ENCODE data around the gene NUDT4B.
"Not testable (repeated sequence)": the region's sequence is repeated elsewhere in the genome, so short reads cannot be mapped to it uniquely, and the experiment has no call there.

NUDT4B gene

GRCh38 chr1:148748563-148749334 lies at the start of gene NUDT4B:
Gene NUDT4B (plus strand): TSS chr1:148748774. CDS start chr1:148748953, 179 bp downstream.
- H3K27ac ChIP-seq, H3K4me3 ChIP-seq: not testable (repeated sequence)

GRCh38 chr1:148699357-148699756 lies 49.2 kb upstream of the NUDT4B start:
- H3K4me3 ChIP-seq, H3K27ac ChIP-seq: not testable (repeated sequence)

GRCh38 chr1:148702242-148702641 lies 46.3 kb upstream of the NUDT4B start:
- not testable (repeated sequence) for H3K4me3 ChIP-seq, H3K27ac ChIP-seq

DNA sequence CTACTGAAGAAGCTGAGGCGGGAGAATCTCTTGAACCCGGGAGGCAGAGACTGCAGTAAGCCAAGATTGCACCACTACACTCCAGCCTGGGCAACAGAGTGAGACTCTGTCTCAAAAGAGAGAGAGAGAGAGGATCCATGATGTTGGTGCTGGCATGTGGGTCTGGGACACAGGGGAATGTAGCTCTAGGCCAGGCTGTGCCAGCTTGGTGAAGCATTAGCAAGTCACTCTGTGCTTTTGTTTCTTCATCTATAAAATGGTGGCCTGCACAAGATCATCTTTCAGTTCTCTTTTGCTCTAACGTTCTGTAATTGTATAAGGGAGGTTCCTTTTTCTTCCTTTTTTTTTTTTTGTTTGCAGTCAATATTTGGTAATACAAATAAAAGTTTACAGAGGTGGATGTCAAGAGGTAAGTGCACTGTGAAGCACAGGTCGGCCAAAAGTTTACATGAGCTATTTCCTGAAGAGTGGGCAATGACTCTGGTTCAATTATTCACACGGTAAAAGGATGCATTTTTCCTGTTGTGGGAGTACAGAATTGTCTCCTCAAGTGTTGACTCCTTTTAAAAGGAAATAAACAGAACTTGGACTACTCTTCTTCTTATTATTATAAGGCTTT lies 44.5 kb upstream of the NUDT4B start:
- not testable (repeated sequence) for H3K4me3 ChIP-seq, H3K27ac ChIP-seq

DNA sequence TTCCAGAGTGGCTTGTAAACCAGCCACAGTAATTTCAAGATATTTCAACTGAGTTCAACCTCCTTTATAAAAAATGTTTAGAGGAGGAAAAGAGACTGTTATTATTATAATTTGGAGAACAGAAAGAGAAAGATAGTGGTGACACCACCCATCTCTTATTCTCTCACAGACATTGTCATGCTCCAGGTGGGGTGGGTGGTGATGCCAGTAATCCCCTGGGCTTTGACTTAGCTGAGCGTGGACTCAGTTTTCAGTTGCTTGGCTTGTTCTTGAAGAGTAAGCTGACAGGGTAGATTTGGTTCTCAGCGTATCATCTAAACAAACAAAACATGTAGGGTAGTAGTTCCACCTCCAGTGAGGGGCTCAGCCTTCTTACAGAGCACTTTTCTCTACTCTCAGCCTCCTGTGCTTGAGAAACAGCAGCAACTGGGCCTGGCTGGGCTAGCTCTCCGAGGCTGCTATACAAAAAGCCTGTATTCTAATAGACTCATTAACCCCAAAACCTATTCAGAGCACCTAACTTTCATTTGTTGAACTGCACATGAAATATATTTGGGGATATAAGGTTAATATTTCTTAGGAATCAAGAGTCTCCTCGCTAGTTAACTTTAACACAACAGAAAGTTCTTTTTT lies 43.1 kb upstream of the NUDT4B start:
- H3K27ac ChIP-seq, H3K4me3 ChIP-seq: not testable (repeated sequence)

GRCh38 chr1:148708779-148709333 lies 39.7 kb upstream of the NUDT4B start:
- H3K27ac ChIP-seq, H3K4me3 ChIP-seq: not testable (repeated sequence)

DNA sequence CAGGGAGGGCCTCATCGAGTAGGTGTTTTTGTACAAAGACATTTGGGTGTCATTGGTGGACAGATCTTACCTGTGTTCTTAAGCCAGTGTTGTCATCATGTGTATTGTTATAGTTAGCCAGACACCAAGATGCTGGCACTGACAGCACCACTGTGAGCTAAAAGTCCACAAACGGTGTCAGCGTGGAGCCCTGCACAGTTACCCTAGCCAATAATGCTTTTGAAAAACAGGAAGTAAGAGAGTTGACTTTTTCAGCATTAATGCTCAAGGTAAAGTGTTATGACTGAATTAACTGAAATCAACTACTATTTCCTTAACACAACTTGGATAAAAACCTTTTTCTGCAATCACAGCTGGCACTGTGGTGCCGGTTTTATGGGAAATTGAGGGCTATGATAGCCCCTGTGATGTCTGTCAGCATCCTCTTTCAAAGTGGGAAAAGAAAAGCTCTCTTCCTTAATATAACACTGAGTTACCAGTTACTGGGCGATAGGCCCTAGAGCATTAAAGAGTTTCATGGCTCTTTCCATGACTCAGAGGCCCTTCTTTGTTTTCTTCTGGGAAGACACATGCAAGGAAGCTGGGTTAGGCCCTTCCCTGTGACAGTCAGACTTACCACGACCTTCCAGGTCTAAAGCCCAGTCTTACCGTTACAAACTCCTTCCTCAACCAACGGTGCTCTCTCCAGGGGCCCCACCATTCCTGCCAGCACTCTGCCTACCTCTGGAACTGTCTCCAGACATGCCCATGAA lies 37.6 kb upstream of the NUDT4B start:
- not testable (repeated sequence) for H3K4me3 ChIP-seq, H3K27ac ChIP-seq

GRCh38 chr1:148712353-148712752 lies 36.2 kb upstream of the NUDT4B start:
- H3K4me3 ChIP-seq, result not testable (repeated sequence)

GRCh38 chr1:148715518-148715917 lies 33.1 kb upstream of the NUDT4B start:
- H3K4me3 ChIP-seq, H3K27ac ChIP-seq: not testable (repeated sequence)

More at GRCh38 chr1:148712353-148712752, 36.2 kb upstream of the NUDT4B start:
- not testable (repeated sequence) for H3K27ac ChIP-seq

DNA sequence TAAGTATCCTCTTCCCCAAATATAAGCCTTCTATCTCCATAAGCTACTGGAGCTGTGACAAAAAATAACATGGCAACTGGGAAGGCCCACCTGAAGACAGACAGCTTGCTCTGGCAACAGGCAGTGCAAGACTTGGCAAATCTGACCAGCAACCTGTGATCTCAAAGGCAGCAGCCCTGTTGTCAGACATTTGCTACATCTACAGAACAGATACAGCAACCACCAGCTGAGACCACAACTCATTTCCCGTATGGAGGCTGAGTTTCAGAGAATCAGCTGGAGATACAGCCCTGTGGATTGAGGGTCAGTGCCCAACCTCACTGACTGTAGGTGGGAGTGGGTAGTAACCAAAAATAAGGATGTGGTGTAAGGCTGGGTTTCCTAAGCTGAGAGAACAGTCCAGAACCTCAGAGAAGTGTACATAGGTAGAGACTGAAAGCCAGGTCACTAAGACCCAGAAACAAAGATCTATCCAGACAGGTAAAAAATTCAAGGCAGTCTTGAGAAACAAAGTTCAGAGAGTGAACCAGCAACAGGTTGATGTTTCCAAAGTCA lies 31.5 kb upstream of the NUDT4B start:
- not testable (repeated sequence) for H3K4me3 ChIP-seq, H3K27ac ChIP-seq

GRCh38 chr1:148720918-148721317 lies 27.7 kb upstream of the NUDT4B start:
- H3K27ac ChIP-seq, H3K4me3 ChIP-seq: not testable (repeated sequence)

GRCh38 chr1:148722758-148723157 lies 25.8 kb upstream of the NUDT4B start:
- H3K27ac ChIP-seq, H3K4me3 ChIP-seq: not testable (repeated sequence)

GRCh38 chr1:148723515-148723914 lies 25.1 kb upstream of the NUDT4B start:
- not testable (repeated sequence) for H3K4me3 ChIP-seq, H3K27ac ChIP-seq

DNA sequence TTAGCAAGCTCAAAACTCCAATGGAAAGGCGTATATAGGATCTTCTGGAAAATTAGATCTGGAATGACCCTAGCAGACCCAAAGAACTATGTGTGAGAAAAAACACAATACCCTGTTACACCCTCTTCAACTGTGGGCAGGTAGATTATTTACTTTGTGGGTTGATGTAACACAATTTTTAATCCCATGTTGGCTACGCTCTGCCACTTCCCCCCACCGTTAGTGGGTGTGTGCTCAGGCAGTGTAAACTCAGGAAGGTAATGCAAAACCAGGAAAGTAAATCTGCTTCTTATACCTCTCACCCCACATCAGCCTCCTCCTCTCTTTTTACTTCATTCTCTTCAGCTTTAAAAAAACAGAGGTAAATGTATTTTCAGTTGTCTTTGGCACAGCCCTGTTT lies 23.7 kb upstream of the NUDT4B start:
- not testable (repeated sequence) for H3K4me3 ChIP-seq, H3K27ac ChIP-seq

DNA sequence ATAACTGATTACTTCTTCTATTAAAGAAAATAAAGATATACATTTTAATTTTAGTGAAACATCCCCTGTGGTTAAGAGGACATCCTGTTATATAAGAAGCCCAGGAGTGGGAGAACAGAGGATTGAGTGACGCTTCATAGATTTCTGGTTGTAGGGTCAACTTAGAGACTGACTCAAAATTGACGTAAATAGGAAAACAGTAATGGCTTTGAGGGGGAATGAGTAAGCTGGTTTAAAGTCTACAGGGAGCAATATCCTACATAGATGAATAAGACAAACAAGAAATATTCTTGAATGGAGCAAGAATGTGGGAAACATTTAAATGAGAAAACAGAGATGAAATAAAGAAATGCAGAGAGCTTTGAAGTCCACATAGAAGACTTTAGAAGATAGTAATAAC lies 20.7 kb upstream of the NUDT4B start:
- not testable (repeated sequence) for H3K4me3 ChIP-seq, H3K27ac ChIP-seq

DNA sequence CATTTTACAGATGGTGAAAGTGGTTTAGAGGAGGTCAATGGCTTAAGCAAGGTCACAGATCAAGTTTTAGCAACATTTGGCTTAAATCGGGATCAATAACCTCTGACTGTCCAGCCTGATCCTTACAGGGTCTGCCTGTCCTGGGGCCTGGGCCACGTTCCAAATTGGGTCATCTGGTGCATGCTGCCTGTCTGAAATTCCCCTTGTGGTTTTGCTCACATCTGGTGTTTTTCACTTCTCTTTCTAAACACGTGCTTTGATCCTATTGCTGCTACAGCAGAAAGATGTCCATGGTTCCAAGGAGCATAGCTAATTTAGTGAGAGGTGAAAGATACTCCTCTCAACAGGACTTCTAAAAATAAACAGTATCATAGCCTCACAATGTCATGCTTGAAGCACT lies 19.4 kb upstream of the NUDT4B start:
- H3K27ac ChIP-seq, result not testable (repeated sequence)

DNA sequence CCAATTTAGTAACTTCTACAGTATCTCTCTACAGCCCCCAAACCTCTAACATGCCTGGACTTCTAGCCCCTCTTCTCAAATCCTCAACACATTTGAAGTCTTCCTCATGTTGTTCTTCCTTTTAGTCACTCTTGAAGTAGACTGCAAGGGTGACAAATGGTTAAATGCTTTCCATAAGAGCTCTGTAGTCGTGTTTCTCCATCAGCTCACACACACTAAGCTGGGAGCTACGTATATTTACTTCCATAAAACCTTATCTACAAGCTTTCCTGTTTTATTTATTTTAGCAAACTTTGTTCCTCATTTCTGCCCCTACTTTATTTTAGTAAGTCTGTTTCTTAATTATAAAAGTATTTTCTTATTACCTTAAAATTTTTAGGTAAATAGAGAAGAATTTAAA lies 19.0 kb upstream of the NUDT4B start:
- not testable (repeated sequence) for H3K27ac ChIP-seq, H3K4me3 ChIP-seq

More for the DNA sequence above, 19.4 kb upstream of the NUDT4B start:
- not testable (repeated sequence) for H3K4me3 ChIP-seq

GRCh38 chr1:148732277-148732676 lies 16.3 kb upstream of the NUDT4B start:
- not testable (repeated sequence) for H3K27ac ChIP-seq, H3K4me3 ChIP-seq

DNA sequence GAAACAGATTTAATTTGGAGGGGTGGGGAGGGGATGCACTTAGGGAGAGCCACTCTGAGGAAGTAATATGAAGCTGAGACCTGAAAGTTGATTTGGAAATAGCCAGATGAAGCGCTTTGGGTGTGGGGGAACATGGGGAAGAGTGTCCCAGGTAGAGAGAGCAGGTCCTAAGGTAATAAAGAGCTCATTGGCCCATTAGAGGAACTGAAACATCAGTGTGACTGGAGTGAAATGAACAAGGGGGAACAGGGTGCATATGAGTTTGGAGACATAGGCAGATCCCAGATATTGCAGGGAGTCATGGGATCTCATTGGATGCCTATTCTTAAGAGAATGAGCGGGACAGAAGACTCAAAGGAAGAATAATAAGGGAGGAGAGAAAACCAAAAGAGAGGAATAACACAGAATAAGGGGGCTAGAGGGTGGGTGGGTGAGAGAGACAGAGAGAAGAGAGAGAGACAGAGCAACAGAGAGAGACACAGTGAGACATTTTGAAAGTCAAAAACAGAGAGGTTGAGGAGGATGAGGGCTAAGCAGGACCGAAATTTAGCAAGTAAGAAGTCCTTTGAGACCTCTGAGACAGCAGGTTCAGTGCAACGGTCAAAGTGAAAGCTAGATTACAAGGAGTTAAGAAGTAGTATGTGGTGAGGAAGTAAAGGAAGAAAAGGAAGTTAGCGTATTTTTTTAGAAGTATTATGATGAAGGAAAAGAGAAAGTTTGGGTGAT lies 14.8 kb upstream of the NUDT4B start:
- H3K4me3 ChIP-seq, H3K27ac ChIP-seq: not testable (repeated sequence)

Data from skin epidermis (tissue), 12 donors.